ENCODE results near the gene MKRN1.
A peak's percentile ranks its signal among the peaks of the same experiment; 100 is the strongest.
"Not testable (repeated sequence)": the region's sequence is repeated elsewhere in the genome, so short reads cannot be mapped to it uniquely, and the experiment has no call there.

MKRN1 gene

DNA sequence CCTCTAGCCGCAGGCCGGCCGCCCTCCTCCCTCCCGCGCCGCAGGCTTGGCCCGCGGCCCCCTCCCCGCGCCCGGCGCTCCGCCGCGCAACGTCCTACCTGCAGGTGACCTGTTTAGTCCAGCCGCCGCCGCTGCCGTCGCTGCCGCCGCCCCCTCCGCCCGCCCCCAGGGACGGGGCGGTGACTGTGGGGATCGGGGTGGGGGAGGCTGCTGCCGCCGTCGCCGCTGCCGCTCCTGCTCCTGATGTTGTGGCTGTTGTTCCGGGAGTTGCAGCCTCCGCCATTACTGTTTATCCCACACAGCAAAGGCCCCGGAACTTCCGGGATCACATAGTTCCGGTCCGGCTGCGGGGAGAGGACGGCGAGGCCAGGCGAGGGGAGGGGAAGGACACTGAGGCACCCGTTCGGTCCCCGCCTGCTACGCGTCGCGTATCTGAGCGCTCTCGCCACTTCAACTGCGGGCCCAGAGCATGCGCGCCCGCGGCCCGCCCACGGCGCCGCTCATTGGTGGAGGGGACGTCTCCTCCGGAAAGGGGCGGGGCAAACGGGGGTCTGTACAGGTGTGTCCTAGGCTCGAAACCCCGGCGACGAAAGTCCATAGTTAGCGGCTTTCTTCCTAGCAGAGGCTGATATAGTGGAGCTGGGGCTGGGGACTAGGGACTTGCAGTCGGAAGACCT lies at the start of gene MKRN1:
TSS of gene MKRN1 (minus strand) at position 444 of the 677 bp plus-strand sequence. CDS start at position 283, 161 bp downstream.
- DNase-seq (ENCODE audit: low spot score), result peak; percentile 98

- DNase-seq (ENCODE audit: low spot score), result no peak
Measured at GRCh38 chr7:140526787-140527664, 47.7 kb upstream of the MKRN1 start.

DNA sequence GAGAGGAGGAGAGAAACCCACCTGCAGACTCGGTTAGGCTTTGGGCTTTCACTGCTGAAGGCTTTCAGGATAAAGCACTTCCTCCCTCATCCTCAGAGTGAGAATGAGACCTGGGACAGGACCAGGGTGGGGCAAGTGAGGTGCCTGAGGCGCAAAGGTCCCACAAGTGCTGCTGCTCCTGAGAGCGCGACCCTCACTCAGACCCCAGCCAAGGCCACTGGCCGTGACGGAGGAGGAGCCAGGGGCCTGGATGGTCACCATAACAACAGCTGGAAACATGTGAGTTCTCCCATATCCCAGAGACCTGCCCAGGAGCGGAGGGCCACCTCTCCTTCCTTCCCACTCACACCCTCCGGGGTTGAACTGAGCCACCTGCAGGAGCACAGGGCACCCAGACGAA lies 46.9 kb upstream of the MKRN1 start:
- DNase-seq (ENCODE audit: low spot score), result no peak

- DNase-seq (ENCODE audit: low spot score), result no peak
Measured at GRCh38 chr7:140525743-140526142, 46.4 kb upstream of the MKRN1 start.

DNA sequence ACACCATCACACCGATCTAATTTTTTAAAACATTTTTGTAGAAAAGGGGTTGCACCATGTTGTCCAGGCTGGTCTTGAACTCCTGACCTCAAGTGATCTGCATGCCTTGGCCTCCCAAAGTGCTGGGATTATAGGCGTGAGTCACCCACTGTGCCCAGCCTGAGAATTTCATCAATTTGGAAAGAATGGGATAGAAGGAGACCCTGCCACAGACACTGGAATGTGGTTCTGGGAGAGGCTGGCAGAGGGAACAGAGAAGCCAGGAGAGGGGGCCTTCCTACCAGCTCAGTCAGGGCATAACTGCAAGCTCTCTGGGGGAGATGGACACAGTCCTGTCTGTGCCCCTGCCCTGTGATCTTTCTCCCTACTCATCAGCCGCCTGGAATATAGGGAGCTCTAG lies 42.1 kb upstream of the MKRN1 start:
- no peak for DNase-seq (ENCODE audit: low spot score)

DNA sequence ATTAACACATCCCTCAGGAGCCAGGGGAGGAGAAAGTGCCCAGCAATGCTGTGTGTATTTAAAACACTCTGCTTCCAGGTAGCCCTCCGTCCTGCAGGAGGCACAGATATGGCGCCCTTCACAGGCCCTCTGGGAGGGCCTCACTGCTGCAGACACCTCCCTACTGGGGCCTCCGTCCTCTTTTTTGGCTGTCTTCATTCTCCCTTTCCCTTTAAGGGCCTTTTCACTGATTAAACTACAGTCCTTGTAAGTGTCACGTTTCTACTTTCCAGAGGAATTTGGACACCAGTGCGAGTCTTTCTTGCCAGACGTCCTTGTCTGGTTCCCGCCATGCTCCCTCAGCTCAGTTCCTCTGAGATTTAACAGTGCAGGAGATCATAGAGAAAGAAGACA lies 39.7 kb upstream of the MKRN1 start:
- DNase-seq (ENCODE audit: low spot score), result no peak

DNA sequence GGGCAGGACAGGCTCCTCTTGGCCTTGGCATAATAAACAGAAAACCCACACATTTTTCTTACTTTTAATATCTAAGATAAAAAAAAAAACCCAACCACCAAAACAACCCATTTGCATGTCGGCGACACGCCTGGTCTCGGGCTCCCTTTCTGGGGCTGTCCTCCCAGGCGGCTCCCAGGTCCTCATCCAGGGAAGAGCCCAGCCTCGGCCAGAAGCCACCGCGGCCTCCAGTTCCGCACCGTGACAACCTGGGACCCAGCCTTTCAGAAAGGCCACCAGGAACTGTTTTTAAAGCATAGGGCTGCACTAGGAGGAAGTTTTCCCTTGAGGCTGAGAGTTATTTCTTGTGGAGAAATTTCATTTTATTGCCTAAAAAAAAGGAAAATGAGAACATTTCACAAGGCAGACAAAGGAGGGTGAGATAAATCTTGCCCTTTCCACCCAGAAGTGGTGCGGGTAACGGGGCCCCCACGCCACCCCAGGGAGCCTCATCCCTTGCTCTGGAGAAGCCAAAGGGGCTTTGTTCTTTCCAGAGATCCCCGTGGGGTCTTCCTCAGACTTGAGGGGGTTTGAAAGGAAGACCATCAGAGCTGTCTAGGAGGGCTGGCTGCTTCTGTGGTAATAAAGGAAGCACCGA lies 39.2 kb upstream of the MKRN1 start:
- DNase-seq (ENCODE audit: low spot score), result no peak

DNA sequence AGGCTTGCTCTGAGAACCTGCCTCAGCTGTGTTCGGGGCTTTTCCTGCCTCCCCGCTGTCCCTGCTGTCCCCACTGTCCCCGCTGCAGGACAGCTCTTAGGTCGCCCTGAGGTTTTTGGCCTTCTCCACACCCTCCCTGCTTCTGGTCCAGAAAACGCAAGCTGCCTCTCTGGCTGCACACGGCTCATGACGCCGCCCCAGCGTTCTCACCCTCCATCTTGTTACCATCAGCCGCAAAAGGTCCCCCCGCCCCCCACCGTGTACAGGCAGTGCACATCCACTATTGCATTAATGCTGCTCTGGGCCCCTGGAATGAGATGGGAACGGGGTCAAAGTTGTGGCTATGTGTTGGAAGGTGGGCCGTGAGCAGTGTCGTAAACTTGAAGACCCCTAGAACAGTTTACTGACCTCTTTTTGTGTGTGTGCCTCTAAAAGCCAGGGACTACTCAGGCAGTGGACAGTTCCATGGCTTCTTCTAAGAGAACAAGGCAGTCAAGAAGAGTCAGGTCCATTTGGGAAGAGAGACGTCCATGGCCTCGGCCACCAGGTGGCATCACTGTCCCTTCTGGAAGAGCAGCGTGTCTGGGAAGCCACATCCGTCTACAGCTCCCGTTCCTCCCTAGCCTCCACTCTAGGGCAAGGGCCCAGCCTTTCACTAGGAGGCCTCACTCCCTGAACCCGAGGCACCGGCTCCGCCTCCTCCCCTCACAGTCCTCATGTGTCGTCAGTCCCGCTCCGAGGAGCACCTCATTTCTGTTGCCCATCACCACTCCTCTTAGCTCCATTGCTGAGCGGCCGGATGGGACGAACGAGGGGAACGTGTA lies 38.5 kb upstream of the MKRN1 start:
- DNase-seq (ENCODE audit: low spot score), result peak; percentile 95

DNA sequence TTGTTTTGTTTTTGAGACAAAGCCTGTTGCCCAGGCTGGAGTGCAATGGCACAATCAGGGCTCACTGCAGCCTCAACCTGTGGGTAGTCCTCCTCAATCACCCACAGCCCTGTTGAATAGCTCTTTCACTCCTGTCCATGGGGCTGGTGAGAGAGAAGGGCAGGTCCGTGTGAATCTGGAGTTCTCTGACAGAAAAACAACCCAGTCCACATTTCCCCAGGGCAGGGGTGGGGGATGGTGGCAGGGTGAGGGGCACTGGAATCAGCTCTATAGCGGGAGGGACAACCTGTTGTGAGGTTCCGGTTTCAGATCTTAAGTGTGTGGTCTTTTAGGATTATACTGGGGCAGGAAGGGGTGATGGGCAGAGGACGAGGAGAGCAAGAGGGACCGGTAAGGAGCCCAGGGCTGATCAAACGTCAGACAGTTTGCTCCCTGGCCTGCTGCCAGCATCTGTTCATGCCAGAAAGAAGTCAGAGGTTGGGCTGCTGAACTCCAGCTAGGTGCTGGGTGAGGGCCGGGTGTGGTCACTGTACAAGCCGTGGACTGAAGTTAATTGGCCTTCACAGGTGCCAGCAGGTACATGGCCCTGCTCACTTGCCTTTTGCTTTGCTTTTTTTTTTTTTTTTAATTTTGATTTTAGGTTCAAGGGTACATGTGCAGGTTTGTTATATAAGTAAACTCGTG lies 33.2 kb upstream of the MKRN1 start:
- DNase-seq (ENCODE audit: low spot score), result no peak

GRCh38 chr7:140509789-140510188 lies 30.5 kb upstream of the MKRN1 start:
- DNase-seq (ENCODE audit: low spot score), result no peak

GRCh38 chr7:140507556-140507955 lies 28.3 kb upstream of the MKRN1 start:
- not testable (repeated sequence) for DNase-seq (ENCODE audit: low spot score)

DNA sequence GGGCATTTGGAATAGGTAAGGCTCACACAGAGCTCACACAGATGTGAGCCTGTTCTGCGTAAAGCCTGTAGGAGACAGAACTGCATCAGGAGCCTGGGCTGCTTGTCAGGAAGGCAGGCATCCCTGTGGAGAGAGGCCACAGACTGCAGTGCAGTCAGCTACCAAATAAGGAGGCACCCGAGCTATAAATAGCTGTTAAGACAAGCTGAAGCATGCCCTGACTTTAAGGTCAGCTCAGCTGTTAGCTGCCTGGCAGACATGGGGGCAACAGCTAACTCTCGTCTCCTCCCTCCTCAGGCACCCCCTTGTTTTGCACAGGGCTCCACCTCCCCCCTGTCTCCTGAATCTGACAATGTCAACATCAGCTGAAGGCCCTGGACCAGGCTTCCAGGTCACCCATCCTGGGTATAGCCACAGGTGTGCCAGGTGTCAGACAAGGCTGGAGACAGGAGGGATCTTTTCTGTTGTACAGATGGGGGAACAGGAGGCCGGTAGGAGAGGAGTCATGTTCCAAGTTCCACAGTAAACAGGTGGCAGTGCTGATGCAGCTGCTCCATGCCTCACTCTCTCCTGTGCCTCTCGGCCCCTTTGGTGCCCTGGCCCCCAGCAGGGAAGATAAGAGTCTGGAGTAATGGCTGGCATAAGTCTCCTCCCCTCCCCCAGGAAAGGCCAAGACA lies 27.6 kb upstream of the MKRN1 start:
- no peak for DNase-seq (ENCODE audit: low spot score)

- no peak for DNase-seq (ENCODE audit: low spot score)
Measured at GRCh38 chr7:140501966-140502365, 22.7 kb upstream of the MKRN1 start.

DNA sequence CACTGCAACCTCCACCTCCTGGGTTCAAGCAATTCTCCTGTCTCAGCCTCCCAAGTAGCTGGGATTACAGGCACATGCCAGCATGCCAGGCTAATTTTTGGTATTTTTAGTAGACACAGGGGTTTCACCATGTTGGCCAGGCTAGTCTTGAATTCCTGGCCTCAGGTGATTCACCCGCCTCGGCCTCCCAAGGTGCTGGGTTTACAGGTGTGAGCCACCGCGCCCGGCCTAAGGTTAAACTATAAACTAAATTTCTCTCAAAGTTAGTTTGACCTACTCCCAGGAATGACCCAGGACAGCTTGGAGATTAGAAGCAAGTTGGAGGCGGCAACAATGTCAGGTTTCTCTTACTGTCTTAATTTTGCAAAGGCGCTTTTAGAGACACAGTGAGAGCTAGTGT lies 18.5 kb upstream of the MKRN1 start:
- DNase-seq (ENCODE audit: low spot score), result not testable (repeated sequence)

DNA sequence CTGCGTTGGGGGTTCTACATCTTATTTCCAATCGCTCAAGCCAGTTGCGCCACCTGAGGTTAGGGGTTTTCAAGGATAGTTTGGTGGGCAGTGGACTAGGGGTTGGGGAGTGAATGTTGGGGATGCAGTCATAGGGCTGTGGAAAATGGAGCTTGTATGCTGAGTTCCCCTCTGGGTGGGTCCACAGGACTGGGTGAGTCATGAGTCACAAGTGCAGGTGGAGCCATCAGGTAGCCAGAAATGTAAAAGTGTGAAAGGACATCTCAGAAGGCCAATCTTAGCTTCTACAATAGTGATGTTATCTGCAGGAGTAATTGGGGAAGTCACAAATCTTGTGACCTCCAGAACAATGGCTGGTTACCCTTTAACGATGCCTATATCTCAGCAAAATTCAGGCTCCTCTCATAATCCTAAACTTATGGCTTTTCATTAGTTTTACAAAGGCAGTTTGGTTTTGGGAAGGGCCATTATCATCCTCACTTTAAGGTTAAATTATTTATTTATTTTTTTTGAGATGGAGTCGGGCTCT lies 18.0 kb upstream of the MKRN1 start:
- no peak for DNase-seq (ENCODE audit: low spot score)

GRCh38 chr7:140495514-140496097 lies 16.3 kb upstream of the MKRN1 start:
- DNase-seq (ENCODE audit: low spot score), result no peak

- DNase-seq (ENCODE audit: low spot score), result no peak
Measured at GRCh38 chr7:140494867-140495266, 15.6 kb upstream of the MKRN1 start.

DNA sequence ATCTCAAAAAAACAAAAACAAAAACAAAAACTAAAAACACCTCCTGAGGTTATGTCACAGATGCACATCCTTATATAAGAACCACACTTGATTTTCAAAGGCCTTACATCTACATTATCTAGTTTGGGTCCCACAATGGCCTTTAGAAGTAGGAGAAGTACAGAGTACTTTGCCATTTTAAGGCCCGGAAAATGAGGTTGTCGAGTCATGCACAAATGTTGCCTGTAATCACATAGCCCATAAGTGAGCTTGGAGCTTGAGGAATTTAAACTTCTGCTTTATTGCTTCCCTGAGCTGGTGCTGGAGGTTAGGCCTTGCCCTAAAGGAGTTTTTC lies 9.7 kb upstream of the MKRN1 start:
- no peak for DNase-seq (ENCODE audit: low spot score)

DNA sequence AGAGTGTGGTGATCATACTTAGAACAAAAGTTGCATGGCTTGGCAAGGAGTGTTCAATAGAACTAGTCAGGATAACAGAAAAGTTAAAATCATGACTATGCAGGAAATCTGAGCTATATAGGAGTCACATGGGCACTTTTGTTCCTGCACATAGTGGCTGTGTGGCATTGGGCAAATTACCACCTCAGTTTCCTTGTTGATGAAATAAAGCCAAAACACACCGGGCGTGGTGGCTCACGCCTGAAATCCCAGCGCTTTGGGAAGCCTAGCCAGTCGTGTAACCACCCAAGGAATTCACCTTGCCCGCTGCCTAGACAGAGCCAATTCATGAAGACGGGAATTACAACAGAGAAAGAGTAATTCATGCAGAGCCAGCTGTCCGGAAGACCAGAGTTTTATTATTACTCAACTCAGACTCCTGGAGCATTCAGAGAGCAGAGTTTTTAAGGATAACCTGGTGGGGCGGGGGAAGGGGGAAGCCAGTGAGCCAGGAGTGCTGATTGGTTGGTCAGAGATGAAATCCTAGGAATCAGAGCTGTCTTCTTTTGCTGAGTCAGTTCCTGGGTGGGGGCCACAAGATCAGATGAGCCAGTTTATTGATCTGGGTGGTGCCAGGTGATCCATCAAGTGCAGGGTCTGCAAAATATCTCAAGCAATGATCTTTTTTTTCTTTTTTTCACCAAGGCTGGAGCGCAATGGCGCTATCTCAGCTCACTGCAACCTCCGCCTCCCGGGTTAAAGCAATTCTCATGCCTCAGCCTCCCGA lies 6.4 kb upstream of the MKRN1 start:
- no peak for DNase-seq (ENCODE audit: low spot score)
